ENCODE results near the gene AP1B1.

Gene AP1B1

GRCh38 chr22:29311464-29312217 lies 76.7 kb downstream of the AP1B1 start:
- no peak for DNase-seq

- peak; percentile 10 to 57 (median 31) for DNase-seq
Observed at GRCh38 chr22:29310863-29311339, 77.5 kb downstream of the AP1B1 start.

- DNase-seq: no peak
Observed at GRCh38 chr22:29310065-29310862, 78.1 kb downstream of the AP1B1 start.

GRCh38 chr22:29309332-29310064 lies 78.9 kb downstream of the AP1B1 start:
- DNase-seq: no peak

GRCh38 chr22:29308791-29309262 lies 79.5 kb downstream of the AP1B1 start:
- DNase-seq: no peak

- DNase-seq: no peak
Observed at GRCh38 chr22:29308148-29308790, 80.1 kb downstream of the AP1B1 start.

GRCh38 chr22:29307596-29308147 lies 80.7 kb downstream of the AP1B1 start:
- DNase-seq: no peak

GRCh38 chr22:29306835-29307595 lies 81.4 kb downstream of the AP1B1 start:
- peak; percentile 59 to 72 (median 67) for DNase-seq

- DNase-seq: peak; percentile 48 to 74 (median 72)
Observed at GRCh38 chr22:29306175-29306834, 82.1 kb downstream of the AP1B1 start, which contains the start of gene GAS2L1. Gene GAS2L1, plus strand, starts transcription at chr22:29306650. Its CDS starts 1,456 bp downstream, at chr22:29308106.

- no peak for DNase-seq
Observed at GRCh38 chr22:29305836-29306174, 82.6 kb downstream of the AP1B1 start.

- DNase-seq: no peak
Observed at GRCh38 chr22:29302681-29303465, 85.5 kb downstream of the AP1B1 start.

GRCh38 chr22:29302402-29302680 lies 86.0 kb downstream of the AP1B1 start:
- no peak for DNase-seq

GRCh38 chr22:29301716-29302401 lies 86.5 kb downstream of the AP1B1 start:
- DNase-seq: peak in 1 of 3 experiments; percentile 27

GRCh38 chr22:29300807-29301601 lies 87.4 kb downstream of the AP1B1 start:
- no peak for DNase-seq

GRCh38 chr22:29300467-29300806 lies 87.9 kb downstream of the AP1B1 start:
- DNase-seq: no peak

- no peak for DNase-seq
Observed at GRCh38 chr22:29299136-29299900, 89.1 kb downstream of the AP1B1 start.

GRCh38 chr22:29298641-29299040 lies 89.7 kb downstream of the AP1B1 start:
- no peak for DNase-seq

GRCh38 chr22:29292379-29292778 lies 96.0 kb downstream of the AP1B1 start:
- DNase-seq: no peak

Measured in NCI-H1417 (cell line).